Neutrophil (primary cell): ENCODE results near the gene CAPRIN1.
A peak's percentile ranks its signal among the peaks of the same experiment; 100 is the strongest.

Experiments used
- H3K27ac ChIP-seq: fragments of 200-600 bp; sonication (generic); 2 replicates; pipeline ENCODE4 v1.5.1; 2016; ENCODE audit warnings: mild to moderate bottlenecking, moderate library complexity
- H3K27me3 ChIP-seq: fragments of 200-600 bp; sonication (generic); 2 replicates; pipeline ENCODE4 v1.6.0; 2016; ENCODE audit warnings: mild to moderate bottlenecking
- H3K36me3 ChIP-seq: fragments of 200-600 bp; sonication (generic); 2 replicates; pipeline ENCODE4 v1.5.1; 2017
- H3K4me1 ChIP-seq, 2 experiments: fragments of 200-600 bp in 1 of 2; sonication (generic) in 1 of 2; 1 replicate in 1 of 2; 2 replicates in 1 of 2; pipeline versions ENCODE4 v1.5.1 to v1.6.1; 2013 to 2016; ENCODE audit warnings: low read depth in 1 of 2, low read length in 1 of 2, mild to moderate bottlenecking in 1 of 2, moderate library complexity in 1 of 2; ENCODE audit not compliant: control insufficient read depth in 1 of 2, insufficient read depth in 1 of 2
- H3K4me3 ChIP-seq, 2 experiments: fragments of 200-600 bp in 1 of 2; sonication (generic) in 1 of 2; 1 replicate in 1 of 2; 2 replicates in 1 of 2; pipeline ENCODE4 v1.5.1; 2013 to 2016; ENCODE audit warnings: low read depth in 1 of 2, low read length in 1 of 2, mild to moderate bottlenecking in 1 of 2, moderate library complexity in 1 of 2
- H3K9me3 ChIP-seq: fragments of 200-600 bp; sonication (generic); 2 replicates; pipeline ENCODE4 v1.5.1; 2016
- CTCF ChIP-seq: fragments of 200-600 bp; sonication (generic); IDR thresholded peaks from 2 replicates; pipeline ENCODE4 v1.5.1; 2016; ENCODE audit warnings: antibody characterized with exemption

The CAPRIN1 gene

GRCh38 chr11:34148504-34149165 is 97.1 kb downstream of the CAPRIN1 start:
- H3K27me3 ChIP-seq: no peaks in the 10 kb centered on the region
- H3K4me3 ChIP-seq: peak overlapping the region; percentile 43 to 49
- TF ChIP-seq CTCF: no peak
- no peaks in the 10 kb centered on the region for H3K9me3 ChIP-seq
- peak overlapping the region; percentile 81 for H3K27ac ChIP-seq
- peaks cover 48% of the 10 kb centered on the region for H3K36me3 ChIP-seq
- H3K4me1 ChIP-seq: peaks cover 37 to 38% of the 10 kb centered on the region in 2 experiments

GRCh38 chr11:34149274-34149673 is 97.7 kb downstream of the CAPRIN1 start:
- Histone ChIP-seq H3K4me1 (peaks cover 44% of the 10 kb centered on the region in 2 experiments), H3K27me3 (no peaks in the 10 kb centered on the region), H3K4me3 (peak overlapping the region; percentile 43 to 49), H3K36me3 (peaks cover 44% of the 10 kb centered on the region), H3K27ac (peak overlapping the region; percentile 81), H3K9me3 (no peaks in the 10 kb centered on the region)
- no peak for TF ChIP-seq CTCF

GRCh38 chr11:34149786-34150185 is 98.3 kb downstream of the CAPRIN1 start:
- peaks cover 49% of the 10 kb centered on the region in 2 experiments for H3K4me1 ChIP-seq

GRCh38 chr11:34150494-34151151 is 99.1 kb downstream of the CAPRIN1 start:
- TF ChIP-seq CTCF: no peak
- peaks cover 39% of the 10 kb centered on the region for H3K36me3 ChIP-seq
- H3K27ac ChIP-seq: no peak overlapping the region
- no peak overlapping the region for H3K4me3 ChIP-seq
- H3K27me3 ChIP-seq: no peaks in the 10 kb centered on the region
- no peaks in the 10 kb centered on the region for H3K9me3 ChIP-seq
- H3K4me1 ChIP-seq: peaks cover 51 to 52% of the 10 kb centered on the region in 2 experiments

More at GRCh38 chr11:34149786-34150185, 98.3 kb downstream of the CAPRIN1 start:
- H3K27ac ChIP-seq: peak overlapping the region; percentile 81
- H3K36me3 ChIP-seq: peaks cover 39% of the 10 kb centered on the region
- H3K27me3 ChIP-seq: no peaks in the 10 kb centered on the region
- no peak for TF ChIP-seq CTCF
- no peaks in the 10 kb centered on the region for H3K9me3 ChIP-seq
- no peak overlapping the region for H3K4me3 ChIP-seq
